ENCODE data around the gene TWNK. TPM values are rescaled to one million over a fixed set of nuclear protein-coding genes. Genes with fewer than 3 reads are reported as not detected.
A peak's percentile ranks its signal among the peaks of the same experiment; 100 is the strongest.

Gene TWNK
- polyA plus RNA-seq, 3 donors from 2014 or later: 0.76 to 5.7 TPM; not detected in 1

GRCh38 chr10:100979791-100980272 is 7.5 kb upstream of the TWNK start:
- no peaks in the 10 kb centered on the region for H3K9me3 Mint-ChIP-seq
- H3K27me3 Mint-ChIP-seq (ENCODE audit: low read depth in 3 of 3): peaks cover 0 to 2% (median 2%) of the 10 kb centered on the region in 3 donors
- peaks cover 11 to 19% (median 18%) of the 10 kb centered on the region in 3 donors for H3K36me3 Mint-ChIP-seq
- DNase-seq: no peak
- H3K4me3 Mint-ChIP-seq: no peak overlapping the region
- no peaks in the 10 kb centered on the region for H3K4me1 Mint-ChIP-seq
- H3K27ac Mint-ChIP-seq: no peak overlapping the region

GRCh38 chr10:100980311-100980710 is 7.0 kb upstream of the TWNK start:
- Mint-ChIP-seq H3K36me3 (peaks cover 11 to 19% (median 18%) of the 10 kb centered on the region in 3 donors), H3K27me3 (ENCODE audit: low read depth in 3 of 3) (peaks cover 0 to 2% (median 2%) of the 10 kb centered on the region in 3 donors)

DNA sequence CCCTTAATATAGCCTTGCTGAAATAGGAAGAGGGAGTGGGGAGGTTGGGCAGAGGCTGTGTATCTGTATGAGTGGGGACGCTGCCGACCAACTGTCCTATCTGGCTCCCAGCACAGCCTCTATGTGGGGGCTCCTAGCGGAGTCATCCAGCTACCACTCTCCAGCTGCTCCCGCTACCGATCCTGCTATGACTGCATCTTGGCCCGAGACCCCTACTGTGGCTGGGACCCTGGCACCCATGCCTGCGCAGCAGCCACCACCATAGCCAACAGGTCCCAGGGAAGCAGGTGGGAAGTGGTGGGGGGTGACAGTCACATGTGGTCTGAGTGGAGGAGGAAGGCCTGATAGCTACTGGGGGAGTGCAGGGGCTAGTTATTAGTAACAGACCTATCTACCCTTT is 6.6 kb upstream of the TWNK start:
- peaks cover 3% of the 10 kb centered on the region in 2 donors for H3K4me1 Mint-ChIP-seq
- no peak for DNase-seq
- H3K27ac Mint-ChIP-seq: no peak overlapping the region
- peaks cover 0 to 2% (median 2%) of the 10 kb centered on the region in 3 donors for H3K27me3 Mint-ChIP-seq (ENCODE audit: low read depth in 3 of 3)
- no peaks in the 10 kb centered on the region for H3K9me3 Mint-ChIP-seq
- H3K4me3 Mint-ChIP-seq: no peak overlapping the region
- H3K36me3 Mint-ChIP-seq: peaks cover 11 to 21% (median 19%) of the 10 kb centered on the region in 3 donors

More at GRCh38 chr10:100980311-100980710, 7.0 kb upstream of the TWNK start:
- no peaks in the 10 kb centered on the region for H3K4me1 Mint-ChIP-seq
- no peaks in the 10 kb centered on the region for H3K9me3 Mint-ChIP-seq
- H3K4me3 Mint-ChIP-seq: no peak overlapping the region
- H3K27ac Mint-ChIP-seq: peak overlapping the region in 1 of 6 donors; percentile 55
- DNase-seq: no peak

DNA sequence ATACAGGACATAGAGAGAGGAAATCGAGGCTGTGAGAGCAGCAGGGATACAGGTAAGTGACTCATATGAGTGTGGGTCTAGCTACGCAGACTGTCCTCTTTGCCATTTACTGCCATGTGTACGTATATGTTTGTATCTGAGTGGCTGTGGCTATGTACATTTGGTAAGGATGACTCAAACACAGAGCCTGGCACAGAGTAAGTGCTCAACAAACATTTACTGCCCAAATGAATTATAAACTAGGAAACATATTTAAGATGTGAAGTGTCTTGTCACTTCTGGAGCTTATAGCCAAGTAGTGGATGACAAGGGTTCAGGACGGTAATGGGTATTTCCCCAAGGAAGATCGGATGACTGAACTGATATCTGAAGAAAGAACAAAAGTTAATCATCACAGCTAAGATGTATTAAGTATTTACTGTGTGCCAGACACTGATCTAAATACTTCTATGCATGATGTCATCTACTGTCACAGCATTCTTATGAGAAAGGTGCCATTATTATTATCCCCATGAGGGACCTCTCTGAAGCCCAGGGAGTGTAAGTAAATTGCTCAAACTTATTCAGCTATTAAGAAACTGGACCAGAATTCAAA is 6.1 kb upstream of the TWNK start:
- peaks cover 0 to 2% (median 2%) of the 10 kb centered on the region in 3 donors for H3K27me3 Mint-ChIP-seq (ENCODE audit: low read depth in 3 of 3)
- no peak overlapping the region for H3K4me3 Mint-ChIP-seq
- H3K9me3 Mint-ChIP-seq: no peaks in the 10 kb centered on the region
- peaks cover 11 to 22% (median 19%) of the 10 kb centered on the region in 3 donors for H3K36me3 Mint-ChIP-seq
- no peak overlapping the region for H3K27ac Mint-ChIP-seq
- peaks cover 8 to 9% of the 10 kb centered on the region in 2 donors for H3K4me1 Mint-ChIP-seq
- no peak for DNase-seq

DNA sequence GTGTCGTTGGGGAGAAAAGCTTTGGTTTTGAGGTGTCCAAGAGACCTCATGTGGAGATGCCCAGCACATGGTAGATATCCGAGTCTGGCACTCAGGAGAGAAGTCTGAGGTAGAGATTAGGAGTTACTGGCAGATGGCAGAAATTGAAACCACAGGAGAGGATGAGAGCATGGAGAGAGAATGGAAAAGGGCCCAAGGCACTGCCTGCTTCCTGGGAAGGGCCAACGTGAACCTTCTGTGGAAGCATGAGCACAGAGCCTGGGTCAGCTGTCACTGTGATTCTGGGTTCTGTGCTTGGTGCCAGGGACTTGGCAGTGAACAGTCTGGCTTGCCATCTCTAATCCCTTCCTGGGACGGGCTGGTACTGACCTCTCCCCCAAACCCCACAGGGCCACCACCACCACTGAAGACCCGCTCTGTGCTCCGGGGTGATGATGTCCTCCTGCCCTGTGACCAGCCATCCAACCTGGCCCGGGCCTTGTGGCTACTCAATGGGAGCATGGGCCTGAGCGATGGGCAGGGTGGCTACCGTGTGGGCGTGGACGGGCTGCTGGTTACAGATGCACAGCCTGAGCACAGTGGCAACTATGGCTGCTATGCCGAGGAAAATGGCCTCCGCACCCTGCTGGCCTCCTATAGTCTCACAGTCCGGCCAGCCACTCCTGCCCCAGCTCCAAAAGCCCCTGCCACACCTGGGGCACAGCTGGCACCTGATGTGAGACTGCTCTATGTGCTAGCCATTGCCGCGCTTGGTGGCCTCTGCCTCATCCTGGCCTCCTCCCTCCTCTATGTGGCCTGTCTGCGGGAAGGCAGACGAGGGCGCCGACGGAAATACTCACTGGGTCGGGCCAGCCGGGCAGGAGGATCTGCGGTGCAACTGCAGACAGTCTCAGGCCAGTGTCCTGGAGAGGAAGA is 4.2 kb upstream of the TWNK start:
- Mint-ChIP-seq H3K9me3 (no peaks in the 10 kb centered on the region), H3K27ac (peak overlapping the region in 2 of 6 donors; percentile 14 to 61), H3K4me1 (peaks cover 26 to 28% of the 10 kb centered on the region in 2 donors), H3K36me3 (peaks cover 11 to 19% (median 15%) of the 10 kb centered on the region in 3 donors), H3K4me3 (no peak overlapping the region), H3K27me3 (ENCODE audit: low read depth in 3 of 3) (peaks cover 0 to 7% (median 2%) of the 10 kb centered on the region in 3 donors)
- DNase-seq: no peak

- Mint-ChIP-seq H3K9me3 (no peaks in the 10 kb centered on the region), H3K27me3 (ENCODE audit: low read depth in 3 of 3) (peaks cover 0 to 7% (median 2%) of the 10 kb centered on the region in 3 donors), H3K4me1 (peaks cover 26 to 28% of the 10 kb centered on the region in 2 donors), H3K27ac (no peak overlapping the region), H3K4me3 (no peak overlapping the region), H3K36me3 (peaks cover 9 to 19% (median 15%) of the 10 kb centered on the region in 3 donors)
- DNase-seq: no peak
Measured at GRCh38 chr10:100983868-100984671, 3.3 kb upstream of the TWNK start.

- DNase-seq: no peak
- peak overlapping the region in 1 of 5 donors; percentile 33 for H3K4me3 Mint-ChIP-seq
- peaks cover 7 to 19% (median 15%) of the 10 kb centered on the region in 3 donors for H3K36me3 Mint-ChIP-seq
- H3K9me3 Mint-ChIP-seq: no peaks in the 10 kb centered on the region
- H3K4me1 Mint-ChIP-seq: peaks cover 26 to 28% of the 10 kb centered on the region in 2 donors
- H3K27me3 Mint-ChIP-seq (ENCODE audit: low read depth in 3 of 3): peaks cover 0 to 7% (median 2%) of the 10 kb centered on the region in 3 donors
- H3K27ac Mint-ChIP-seq: no peak overlapping the region
Measured at GRCh38 chr10:100984672-100985177, 2.6 kb upstream of the TWNK start.

DNA sequence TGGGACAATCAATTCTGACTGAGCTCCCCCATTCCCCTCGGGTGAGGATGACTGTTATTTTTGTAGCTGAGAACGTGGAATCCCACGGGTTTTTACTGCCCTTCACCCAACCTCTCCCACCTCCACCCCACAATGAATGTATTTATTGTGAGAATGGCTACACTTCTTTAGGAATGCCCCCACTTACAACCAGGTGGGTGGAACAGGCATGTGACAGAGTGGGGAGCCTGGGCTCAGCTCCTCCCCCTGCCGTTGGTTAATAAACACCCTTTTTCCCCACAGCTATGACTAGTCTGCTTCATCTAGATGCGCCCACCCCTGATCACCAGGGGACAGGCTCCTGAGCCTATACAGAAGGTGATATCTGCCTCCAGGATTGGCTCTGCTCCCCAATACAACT is 2.0 kb upstream of the TWNK start:
- H3K27me3 Mint-ChIP-seq (ENCODE audit: low read depth in 3 of 3): peaks cover 0 to 7% (median 2%) of the 10 kb centered on the region in 3 donors
- no peak overlapping the region for H3K27ac Mint-ChIP-seq
- no peak for DNase-seq
- no peaks in the 10 kb centered on the region for H3K9me3 Mint-ChIP-seq
- peaks cover 8 to 21% (median 17%) of the 10 kb centered on the region in 3 donors for H3K36me3 Mint-ChIP-seq
- peak overlapping the region in 3 of 5 donors; percentile 58 to 93 (median 91) for H3K4me3 Mint-ChIP-seq
- H3K4me1 Mint-ChIP-seq: peaks cover 26 to 28% of the 10 kb centered on the region in 2 donors

- Mint-ChIP-seq H3K9me3 (no peaks in the 10 kb centered on the region), H3K27ac (peak overlapping the region in 4 of 6 donors; percentile 60 to 89 (median 84)), H3K4me3 (peak overlapping the region; percentile 89 to 96 (median 91)), H3K4me1 (peaks cover 26 to 28% of the 10 kb centered on the region in 2 donors), H3K27me3 (ENCODE audit: low read depth in 3 of 3) (peaks cover 0 to 7% (median 4%) of the 10 kb centered on the region in 3 donors), H3K36me3 (peaks cover 20 to 27% (median 23%) of the 10 kb centered on the region in 3 donors)
- no peak for DNase-seq
Measured at GRCh38 chr10:100986623-100986951, 756 bp upstream of the TWNK start.

DNA sequence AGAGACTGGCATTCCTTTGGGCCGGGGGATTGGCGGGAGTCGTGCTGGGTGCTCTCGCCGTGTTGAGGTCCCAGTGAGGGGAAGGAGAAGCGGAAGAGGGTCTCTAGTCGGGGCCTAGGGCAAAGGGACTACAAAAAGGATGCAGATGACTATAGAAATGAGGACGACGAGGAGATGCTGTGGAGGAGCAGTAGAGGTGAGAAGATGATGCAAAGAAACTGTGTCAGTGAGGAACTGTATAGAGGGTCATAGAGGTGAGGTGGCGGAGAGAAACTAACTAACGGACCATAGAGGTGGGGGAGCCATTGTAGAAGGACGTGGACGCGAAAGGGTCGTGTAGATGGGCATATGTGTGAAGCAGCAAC is 324 bp downstream of the TWNK start:
- peak overlapping the region; percentile 89 to 96 (median 91) for H3K4me3 Mint-ChIP-seq
- peaks cover 15 to 21% (median 16%) of the 10 kb centered on the region in 3 donors for H3K36me3 Mint-ChIP-seq
- no peak for DNase-seq
- peaks cover 26 to 28% of the 10 kb centered on the region in 2 donors for H3K4me1 Mint-ChIP-seq
- no peaks in the 10 kb centered on the region for H3K9me3 Mint-ChIP-seq
- peaks cover 0 to 7% (median 2%) of the 10 kb centered on the region in 3 donors for H3K27me3 Mint-ChIP-seq (ENCODE audit: low read depth in 3 of 3)
- H3K27ac Mint-ChIP-seq: peak overlapping the region; percentile 77 to 89 (median 86)

GRCh38 chr10:100988166-100988565 is 823 bp downstream of the TWNK start:
- H3K4me1 Mint-ChIP-seq: peaks cover 26 to 28% of the 10 kb centered on the region in 2 donors

GRCh38 chr10:100989088-100989487 is 1.7 kb downstream of the TWNK start:
- H3K36me3 Mint-ChIP-seq: peaks cover 13 to 22% (median 17%) of the 10 kb centered on the region in 3 donors
- no peaks in the 10 kb centered on the region for H3K9me3 Mint-ChIP-seq
- no peak overlapping the region for H3K27ac Mint-ChIP-seq
- H3K4me1 Mint-ChIP-seq: peaks cover 26 to 28% of the 10 kb centered on the region in 2 donors
- peak overlapping the region in 2 of 5 donors; percentile 21 for H3K4me3 Mint-ChIP-seq
- DNase-seq: no peak
- peaks cover 0 to 7% (median 2%) of the 10 kb centered on the region in 3 donors for H3K27me3 Mint-ChIP-seq (ENCODE audit: low read depth in 3 of 3)

More at GRCh38 chr10:100988166-100988565, 823 bp downstream of the TWNK start:
- no peak for DNase-seq
- Mint-ChIP-seq H3K27ac (peak overlapping the region in 2 of 6 donors; percentile 77 to 83), H3K27me3 (ENCODE audit: low read depth in 3 of 3) (peaks cover 0 to 7% (median 2%) of the 10 kb centered on the region in 3 donors), H3K36me3 (peaks cover 13 to 22% (median 16%) of the 10 kb centered on the region in 3 donors), H3K9me3 (no peaks in the 10 kb centered on the region), H3K4me3 (peak overlapping the region; percentile 89 to 96 (median 91))
